Osteoblast (primary cell): Measurements from ENCODE around the gene MMD2. TPM values are rescaled to one million over a fixed set of nuclear protein-coding genes. Genes with fewer than 3 reads are reported as not detected.
"Not testable (repeated sequence)": the region's sequence is repeated elsewhere in the genome, so short reads cannot be mapped to it uniquely, and the experiment has no call there.

ENCODE experiments used
- DNase-seq: peaks from one replicate; pipeline ENCODE4 v3.0.0; 2011; ENCODE audit warnings: low spot score, mixed read lengths; ENCODE audit not compliant: insufficient read length; ENCODE audit errors: missing footprints
- H2AFZ ChIP-seq: 2 replicates; pipeline ENCODE4 v1.6.0; 2011; ENCODE audit warnings: mild to moderate bottlenecking, low read length
- H3K27ac ChIP-seq: 2 replicates; pipeline ENCODE4 v1.5.1; 2011; ENCODE audit warnings: mild to moderate bottlenecking, low read depth, low read length, moderate library complexity
- H3K27me3 ChIP-seq: 2 replicates; pipeline ENCODE4 v1.6.0; 2012; ENCODE audit warnings: mild to moderate bottlenecking, control low read depth, inconsistent platforms, low read length, moderate library complexity; ENCODE audit not compliant: insufficient read depth
- H3K36me3 ChIP-seq: 2 replicates; pipeline ENCODE4 v1.5.1; 2011; ENCODE audit warnings: mild to moderate bottlenecking, low read length, control low read depth, moderate library complexity; ENCODE audit not compliant: insufficient read depth
- H3K4me1 ChIP-seq: 2 replicates; pipeline ENCODE4 v1.5.1; 2011; ENCODE audit warnings: mild to moderate bottlenecking, low read length, control low read depth, moderate library complexity; ENCODE audit not compliant: insufficient read depth
- H3K4me2 ChIP-seq: 2 replicates; pipeline ENCODE4 v1.6.0; 2011; ENCODE audit warnings: mild to moderate bottlenecking, low read length; ENCODE audit not compliant: insufficient read depth
- H3K4me3 ChIP-seq: fragments of 200-600 bp; sonication (generic); 3 replicates; pipeline ENCODE4 v1.5.1; 2012; ENCODE audit warnings: mild to moderate bottlenecking, low read length, inconsistent platforms; ENCODE audit not compliant: insufficient read depth
- H3K79me2 ChIP-seq: 2 replicates; pipeline ENCODE4 v1.6.0; 2012; ENCODE audit warnings: mild to moderate bottlenecking, low read length, control low read depth, inconsistent platforms; ENCODE audit not compliant: insufficient read depth
- H3K9me3 ChIP-seq: 2 replicates; pipeline ENCODE4 v1.5.1; 2011; ENCODE audit warnings: low read depth, low read length, control low read depth
- H4K20me1 ChIP-seq: 2 replicates; pipeline ENCODE4 v1.6.0; 2012; ENCODE audit warnings: mild to moderate bottlenecking, low read length, control low read depth; ENCODE audit not compliant: insufficient read depth
- CTCF ChIP-seq: IDR thresholded peaks from 2 replicates; pipeline ENCODE4 v1.5.1; 2011; ENCODE audit warnings: mild to moderate bottlenecking, low read depth, low read length, moderate library complexity; ENCODE audit errors: extremely low read depth
- total RNA-seq: library from RNA; depleted of rRNA; stranded (reverse); fragments of >200 nt; gene quantifications from 2 replicates; pipeline ENCODE4 v1.2.3, GENCODE V29; 2012

Gene MMD2
- total RNA-seq, 1 donor: not detected

- no peaks in the 10 kb centered on the region for H3K9me3 ChIP-seq
- peak overlapping the region; percentile 48 for H3K27ac ChIP-seq
- peak overlapping the region; percentile 78 for H3K4me2 ChIP-seq
- H4K20me1 ChIP-seq: peaks cover 23% of the 10 kb centered on the region
- no peaks in the 10 kb centered on the region for H3K4me1 ChIP-seq
- peaks cover 45% of the 10 kb centered on the region for H3K79me2 ChIP-seq
- H3K36me3 ChIP-seq: peaks cover 24% of the 10 kb centered on the region
- no peaks in the 10 kb centered on the region for H3K27me3 ChIP-seq
- TF ChIP-seq CTCF: peak; percentile 72
- DNase-seq: peak; percentile 97
- H3K4me3 ChIP-seq: peak overlapping the region; percentile 88
- peak overlapping the region; percentile 80 for H2AFZ ChIP-seq
Measured at GRCh38 chr7:4973728-4974198, 14.8 kb upstream of the MMD2 start.

GRCh38 chr7:4972446-4972845, 13.5 kb upstream of the MMD2 start:
- H3K9me3 ChIP-seq, H3K27me3 ChIP-seq, H3K27ac ChIP-seq, H2AFZ ChIP-seq, H3K4me1 ChIP-seq, H3K4me2 ChIP-seq, DNase-seq, H3K4me3 ChIP-seq: not testable (repeated sequence)
- peaks cover 32% of the 10 kb centered on the region for H3K79me2 ChIP-seq
- peaks cover 19% of the 10 kb centered on the region for H4K20me1 ChIP-seq
- H3K36me3 ChIP-seq: peaks cover 12% of the 10 kb centered on the region

GRCh38 chr7:4965295-4966022, 6.5 kb upstream of the MMD2 start:
- TF ChIP-seq CTCF: no peak
- Histone ChIP-seq H3K9me3 (no peaks in the 10 kb centered on the region), H3K4me3 (no peak overlapping the region)

GRCh38 chr7:4964506-4964905, 5.5 kb upstream of the MMD2 start:
- Histone ChIP-seq H3K4me3 (no peak overlapping the region), H3K4me1 (no peaks in the 10 kb centered on the region), H3K36me3 (no peaks in the 10 kb centered on the region), H3K27ac (no peak overlapping the region), H2AFZ (no peak overlapping the region), H4K20me1 (no peaks in the 10 kb centered on the region), H3K4me2 (no peak overlapping the region), H3K79me2 (no peaks in the 10 kb centered on the region), H3K9me3 (no peaks in the 10 kb centered on the region), H3K27me3 (peaks cover 3% of the 10 kb centered on the region)
- DNase-seq: no peak
- TF ChIP-seq CTCF: no peak

More at GRCh38 chr7:4965295-4966022, 6.5 kb upstream of the MMD2 start:
- Histone ChIP-seq H2AFZ (no peak overlapping the region), H3K36me3 (no peaks in the 10 kb centered on the region), H3K4me1 (no peaks in the 10 kb centered on the region), H4K20me1 (no peaks in the 10 kb centered on the region), H3K79me2 (no peaks in the 10 kb centered on the region), H3K4me2 (no peak overlapping the region), H3K27me3 (peaks cover 3% of the 10 kb centered on the region), H3K27ac (no peak overlapping the region)
- DNase-seq: no peak
